GM19463 (cell line): Measurements from ENCODE around the gene RBP4.

Experiments used
- ATAC-seq: cut with Tn5 transposase; IDR thresholded peaks from one replicate; pipeline ENCODE4 v1.9.1; 2021; ENCODE audit warnings: mild to moderate bottlenecking, moderate library complexity; ENCODE audit not compliant: unreplicated experiment

The RBP4 gene

DNA sequence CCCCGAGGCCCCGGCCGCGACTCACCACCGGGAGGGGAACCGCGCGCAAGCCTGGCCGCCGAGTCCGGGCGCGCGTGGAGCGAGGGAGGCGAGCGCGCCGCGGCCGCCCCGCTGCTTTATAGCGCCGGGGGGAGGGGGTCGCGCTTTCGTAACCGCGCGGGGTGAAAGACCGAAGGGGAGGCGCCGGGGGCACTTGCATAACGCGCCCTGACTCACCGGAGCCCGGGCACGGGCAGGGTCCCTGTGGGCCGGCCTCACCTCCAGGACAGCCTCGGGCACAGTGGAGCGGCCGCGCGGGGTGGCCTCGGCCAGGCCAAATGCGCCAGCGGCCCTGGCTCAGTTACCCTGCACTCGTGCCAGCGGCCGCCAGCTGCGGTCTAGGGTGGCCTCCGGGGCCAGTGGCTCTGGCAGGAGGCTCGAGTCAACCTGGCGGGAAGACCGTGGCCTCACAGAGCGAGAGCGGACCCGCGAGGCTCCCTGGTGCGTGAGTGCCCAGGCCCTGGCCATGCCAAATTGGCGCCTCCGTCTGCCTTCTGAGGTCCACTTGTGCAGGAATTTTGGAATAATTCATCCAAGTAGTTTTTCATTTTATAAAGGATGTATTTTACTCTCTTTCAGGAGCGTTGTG is at the start of gene RBP4:
RBP4 (minus strand) TSS at position 90 of the 628 bp plus-strand sequence. CDS start 207 bp downstream, outside the sequence.
- no peak for ATAC-seq

DNA sequence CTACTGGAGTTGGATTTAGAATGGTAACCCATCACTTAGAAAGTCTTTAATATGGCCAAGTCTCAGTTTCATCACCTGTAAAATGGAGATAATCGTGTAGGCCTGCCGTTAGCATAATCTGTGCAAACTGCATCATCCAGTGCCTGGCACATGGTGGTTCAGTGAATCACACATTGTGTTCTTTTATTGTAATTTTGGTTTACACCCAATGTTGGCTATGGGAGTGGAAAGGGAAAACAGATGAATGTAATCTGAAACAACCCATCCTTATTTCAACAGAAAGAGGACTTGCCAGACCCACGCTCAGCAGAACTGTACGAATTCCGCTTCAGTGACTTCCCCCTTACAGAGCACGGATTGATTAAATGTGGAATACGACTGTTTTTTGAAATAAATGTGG is 38.8 kb upstream of the RBP4 start:
- ATAC-seq, result no peak

DNA sequence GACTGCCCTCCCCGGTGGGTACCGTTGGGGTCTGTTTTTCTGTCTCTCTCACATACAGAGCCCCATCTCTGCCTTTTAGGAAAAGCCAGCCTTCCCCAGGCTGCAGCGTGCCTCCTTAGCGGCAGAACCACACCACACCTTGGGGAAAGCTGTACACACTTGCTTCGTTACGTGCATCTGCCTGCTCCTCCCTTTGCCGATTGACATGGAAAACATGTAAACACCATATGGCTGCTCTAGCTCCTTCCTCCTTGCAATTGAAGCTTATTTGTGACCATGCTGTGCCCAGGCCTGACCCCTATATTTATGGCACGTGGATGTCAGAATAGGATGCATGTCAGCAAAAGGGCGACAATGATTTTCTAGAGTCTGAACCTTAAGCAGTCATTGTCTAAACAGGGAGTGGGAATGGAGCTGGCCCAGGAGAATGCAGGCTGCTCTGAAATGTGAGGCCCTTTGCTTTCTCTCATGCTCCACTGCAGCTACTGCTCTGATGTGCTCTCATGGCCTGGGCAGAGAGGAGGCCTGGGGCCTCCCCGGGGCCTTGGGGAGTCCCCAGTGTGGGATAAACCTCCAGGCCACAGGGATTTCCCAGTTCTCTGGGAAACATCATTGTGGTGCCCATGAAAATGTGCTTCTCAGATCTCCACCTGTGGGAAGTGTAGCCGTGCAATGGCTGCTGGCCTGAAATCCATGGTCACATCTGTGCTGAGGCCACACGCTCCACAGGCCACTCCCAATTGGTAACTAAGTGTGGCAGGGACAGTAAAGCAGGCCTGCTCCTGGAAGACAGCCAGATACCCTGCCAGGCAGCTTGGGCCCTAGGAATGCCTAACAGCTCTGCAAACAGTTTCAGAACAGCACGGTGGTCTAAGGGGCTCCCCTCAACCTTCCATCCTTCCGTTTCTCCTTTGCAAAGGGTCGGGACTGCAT is 29.9 kb upstream of the RBP4 start:
- no peak for ATAC-seq

DNA sequence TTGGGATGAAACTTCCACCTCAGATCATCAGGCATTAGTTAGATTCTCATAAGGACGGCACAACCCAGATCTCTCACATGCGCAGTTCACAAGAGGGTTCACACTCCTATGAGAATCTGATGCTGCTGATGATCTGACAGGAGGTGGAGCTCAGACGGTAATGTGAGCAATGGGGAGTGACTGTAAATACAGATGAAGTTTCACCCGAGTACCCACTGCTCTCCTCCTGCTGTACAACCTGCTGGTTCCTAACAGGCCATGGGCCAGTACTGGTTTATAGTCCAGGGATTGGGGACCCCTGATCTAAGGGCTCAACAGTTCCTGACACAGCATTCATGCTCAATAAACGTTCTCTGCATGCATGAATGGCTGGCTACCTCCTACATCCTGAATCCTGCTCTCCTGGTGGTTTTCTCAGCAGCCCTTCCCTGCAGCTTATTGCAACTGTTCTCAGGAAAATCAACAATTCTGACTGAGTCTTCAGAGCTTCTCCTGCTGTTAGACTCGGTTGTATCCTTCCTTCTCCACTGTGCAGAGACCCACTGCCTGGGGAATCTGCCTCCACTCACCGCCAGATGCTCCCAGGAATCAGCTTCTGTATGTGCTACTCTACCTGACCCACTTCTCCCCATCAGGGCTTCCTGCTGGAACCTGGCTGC is 28.7 kb upstream of the RBP4 start:
- ATAC-seq, result no peak

DNA sequence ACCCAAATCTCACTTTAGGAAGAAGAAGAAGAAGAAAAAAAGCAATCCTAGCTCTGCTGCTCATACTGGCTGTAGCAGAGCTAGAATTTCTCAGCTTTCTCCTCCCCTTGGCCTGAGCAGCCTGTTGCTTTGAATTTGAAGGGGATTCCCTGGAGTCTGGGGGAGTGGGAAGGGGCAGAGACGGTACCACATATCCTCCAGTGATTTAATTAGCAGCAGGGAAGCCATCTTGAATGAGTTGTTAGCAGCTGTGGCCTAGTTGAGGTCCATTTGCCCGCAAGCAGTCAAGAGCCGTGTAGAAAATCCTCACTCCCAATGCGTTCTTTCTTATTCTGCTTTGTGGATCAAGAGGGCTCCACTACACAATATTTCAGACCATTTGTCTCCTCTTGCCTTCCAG is 27.8 kb upstream of the RBP4 start:
- ATAC-seq, result no peak

DNA sequence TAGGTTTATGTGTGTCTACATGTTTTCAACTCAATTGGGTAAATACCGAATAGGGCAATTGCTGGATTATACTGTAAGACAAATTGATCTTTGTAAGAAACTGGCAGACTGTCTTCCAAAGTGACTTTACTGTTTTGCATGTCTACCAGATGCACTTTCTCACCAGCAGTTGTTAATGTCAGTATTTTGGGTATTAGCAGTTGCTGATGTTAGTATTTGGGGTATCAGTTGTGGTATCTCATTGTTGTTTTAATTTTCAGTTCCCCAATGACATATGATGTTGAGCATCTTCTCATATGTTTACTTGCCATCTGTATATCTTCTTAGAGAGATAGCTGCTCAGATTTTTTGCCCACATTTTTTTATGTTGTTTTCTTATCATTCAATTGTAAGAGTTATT is 21.9 kb upstream of the RBP4 start:
- no peak for ATAC-seq

DNA sequence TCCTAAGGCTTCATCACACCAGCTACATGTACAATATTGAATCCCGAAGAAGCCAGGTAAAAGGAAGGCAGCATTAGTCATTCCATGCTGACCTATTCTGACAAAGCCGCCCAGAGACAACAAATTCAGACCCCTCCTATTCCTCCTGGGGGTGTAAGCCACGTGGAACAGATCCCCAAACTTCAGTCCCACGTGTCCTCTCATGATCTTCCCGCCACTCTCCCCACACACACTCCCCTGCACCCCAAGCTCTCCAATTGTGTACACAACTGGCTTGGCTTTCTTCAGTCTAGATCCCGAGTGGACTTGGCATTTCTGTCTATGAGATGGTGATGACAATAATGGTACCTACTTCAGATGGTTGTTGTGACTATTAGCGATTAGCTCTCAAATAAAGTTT is 19.9 kb upstream of the RBP4 start:
- ATAC-seq, result no peak

DNA sequence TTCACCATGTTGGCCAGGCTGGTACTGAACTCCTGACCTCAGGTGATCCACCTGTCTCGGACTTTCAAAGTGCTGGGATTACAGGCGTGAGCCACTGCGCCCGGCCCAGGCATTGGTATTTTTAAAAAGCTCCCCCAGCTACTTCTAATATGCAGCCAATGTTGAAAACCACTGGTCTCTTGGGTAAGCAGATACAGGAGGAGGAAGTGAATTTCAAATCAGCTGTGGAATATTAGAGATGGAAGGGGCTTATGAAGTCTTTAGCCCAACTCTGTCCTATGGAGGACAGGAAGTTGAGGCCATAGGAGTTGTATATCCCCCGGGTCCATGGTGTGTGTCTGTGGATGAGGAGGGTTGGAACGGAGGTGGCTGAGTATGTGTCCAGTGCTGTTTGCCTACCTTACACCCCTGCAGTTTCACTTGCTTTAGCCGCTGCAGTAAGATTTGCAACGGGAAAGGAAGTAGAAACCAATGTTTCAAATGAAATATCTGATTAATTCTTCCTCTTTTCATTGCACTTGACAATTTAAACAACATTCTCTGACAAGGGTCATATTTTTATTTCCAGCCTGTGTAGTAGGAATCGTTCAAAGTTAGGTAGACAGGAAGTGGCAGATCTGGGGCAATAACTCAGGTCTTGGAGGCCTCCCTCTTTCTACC is 14.7 kb upstream of the RBP4 start:
- no peak for ATAC-seq

DNA sequence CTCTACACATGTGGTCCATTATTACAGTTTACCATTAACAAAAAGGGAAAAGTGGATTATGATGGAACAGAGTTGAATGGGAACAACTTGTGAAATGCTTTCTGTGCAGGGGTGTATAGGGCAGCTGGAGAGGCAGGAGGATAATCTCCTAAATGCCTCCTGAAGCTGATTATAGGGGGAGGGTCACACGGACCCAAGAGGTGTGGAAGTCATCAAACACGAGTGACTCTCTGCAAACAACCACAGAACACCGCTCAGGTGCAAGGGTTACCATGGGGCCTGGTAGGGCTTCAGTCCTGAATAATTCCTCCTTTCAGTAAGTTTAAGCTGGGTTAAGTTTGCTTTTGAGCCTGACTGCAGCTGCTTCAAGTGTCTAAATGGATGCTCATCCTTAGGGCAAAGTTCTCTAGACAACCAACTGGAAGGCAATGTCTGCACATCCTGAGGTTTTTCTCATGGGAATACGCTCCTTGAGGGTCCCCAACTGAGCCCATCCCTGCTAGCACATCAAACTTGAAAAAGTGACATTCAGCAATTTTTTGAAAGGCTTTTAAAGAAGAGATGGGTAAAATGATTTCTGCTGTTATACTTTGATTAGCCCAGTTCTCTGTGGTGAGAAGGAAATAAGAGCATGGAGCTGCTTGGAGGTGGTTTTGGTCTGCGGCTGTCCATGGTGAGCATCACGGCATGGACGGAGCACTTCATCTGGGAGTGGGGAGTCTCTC is 13.2 kb upstream of the RBP4 start:
- ATAC-seq, result no peak

DNA sequence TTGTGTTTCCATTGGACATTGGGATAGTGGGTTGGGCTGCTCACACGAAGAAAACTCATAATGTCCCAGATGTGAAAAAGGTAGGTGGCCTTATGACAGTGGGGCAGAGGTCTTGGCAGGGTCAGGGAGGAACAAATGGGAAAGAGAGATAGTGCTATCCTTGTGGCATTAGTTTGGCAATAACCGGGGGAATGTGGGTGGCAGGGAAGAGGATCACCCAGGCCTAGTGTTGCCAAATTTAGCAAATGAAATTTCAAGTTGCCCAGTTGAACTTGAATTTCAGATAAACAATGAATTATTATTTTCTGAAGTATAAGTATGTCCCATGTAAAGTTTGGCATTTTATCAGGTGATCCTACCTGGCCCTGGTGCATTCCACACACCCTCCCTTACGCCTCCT is 12.1 kb upstream of the RBP4 start:
- no peak for ATAC-seq

DNA sequence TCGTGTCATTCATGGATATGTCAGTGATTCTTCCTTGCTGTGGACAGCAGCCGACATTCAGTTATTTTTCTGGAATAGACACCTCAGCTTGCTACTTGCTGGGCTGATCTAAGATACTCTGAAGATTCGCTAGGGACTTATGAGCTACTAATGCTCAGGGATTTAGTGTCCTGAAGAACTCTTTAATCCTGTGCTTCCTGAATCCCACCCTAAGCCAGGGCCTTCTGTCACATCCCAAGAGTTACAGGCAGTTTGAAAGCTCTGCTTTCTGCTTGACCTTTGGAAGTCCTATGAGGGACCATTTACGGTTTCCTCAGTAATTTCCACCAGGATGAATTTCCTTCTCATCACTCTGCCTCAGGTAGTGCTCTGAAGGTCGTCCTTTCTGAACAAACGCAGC is 11.3 kb upstream of the RBP4 start, which contains the start of gene PDE6C:
PDE6C (plus strand) TSS at position 227 of the 400 bp plus-strand sequence. CDS start 189 bp downstream, outside the sequence.
- ATAC-seq, result no peak

DNA sequence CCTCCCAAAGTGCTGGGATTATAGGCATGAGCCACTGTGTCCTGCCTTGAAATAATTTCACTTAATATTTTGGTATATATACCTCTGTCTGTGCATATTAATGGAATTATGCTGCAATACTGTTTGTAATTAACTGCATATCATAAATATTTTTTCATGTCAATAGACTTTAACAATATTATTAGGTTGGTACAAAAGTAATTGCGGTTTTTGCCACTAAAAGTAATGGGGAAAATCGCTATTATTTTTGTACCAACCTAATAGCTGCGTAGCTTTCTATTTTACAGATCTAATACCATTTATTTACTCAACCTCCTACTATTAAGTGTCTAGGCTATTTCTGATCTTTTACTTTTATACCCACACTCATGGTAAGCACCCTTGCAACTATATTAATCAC is 7.4 kb upstream of the RBP4 start:
- ATAC-seq, result no peak

DNA sequence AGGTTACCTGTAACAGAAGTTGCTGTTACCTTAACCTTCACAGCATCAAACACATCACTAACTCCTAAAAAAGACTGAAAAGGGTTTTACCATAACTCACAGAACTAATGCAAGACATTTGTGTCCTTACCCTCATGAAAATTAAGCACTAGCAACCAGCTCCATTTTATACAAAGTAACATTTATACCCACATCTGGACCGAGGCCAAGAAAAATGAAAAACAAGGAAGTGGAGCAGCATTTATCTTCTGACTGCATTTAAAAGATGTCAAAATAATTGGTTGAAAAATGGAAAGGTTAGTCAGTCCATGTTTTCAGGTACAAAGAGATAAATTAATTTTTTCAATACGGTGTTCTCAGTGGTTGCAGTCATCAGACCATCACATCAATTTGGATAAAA is 3.1 kb upstream of the RBP4 start:
- ATAC-seq, result no peak

DNA sequence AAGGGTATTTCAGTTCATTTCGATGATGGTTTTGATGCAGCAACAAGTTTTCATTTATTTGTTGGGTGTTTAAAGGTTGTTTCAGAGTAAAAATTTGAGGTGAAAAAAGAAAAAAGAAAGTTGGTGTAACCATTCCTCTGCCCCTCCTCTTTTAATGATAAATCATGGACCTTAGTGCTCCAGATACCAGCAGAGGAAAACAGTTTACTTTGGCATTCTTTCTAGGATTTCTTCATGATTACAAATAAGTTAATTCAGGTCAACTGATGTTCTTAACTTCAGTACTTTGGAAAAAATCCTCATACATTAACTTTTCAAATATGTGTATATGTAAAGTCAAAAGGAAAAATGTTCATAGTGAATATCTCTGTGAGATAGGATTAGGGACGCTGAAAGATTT is 2.0 kb upstream of the RBP4 start:
- ATAC-seq, result no peak

DNA sequence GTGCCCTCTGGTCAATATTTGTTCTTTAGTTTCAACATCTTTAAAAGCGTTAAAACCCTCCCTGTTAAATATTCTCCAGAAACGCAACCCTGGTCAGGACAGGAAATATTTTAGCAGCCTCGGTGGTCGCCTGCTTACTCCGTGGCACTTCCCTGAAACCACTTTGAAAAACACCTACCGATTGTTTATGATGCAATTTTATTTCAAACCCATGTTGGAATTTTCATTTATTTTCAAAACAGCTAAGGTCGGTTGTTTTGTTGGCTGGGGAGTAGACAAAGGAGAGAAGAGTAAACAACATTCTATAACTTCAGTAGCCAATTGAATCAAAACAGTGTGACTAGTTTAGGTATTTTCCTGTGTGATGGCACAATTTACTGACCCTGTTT is 733 bp upstream of the RBP4 start:
- ATAC-seq, result no peak

DNA sequence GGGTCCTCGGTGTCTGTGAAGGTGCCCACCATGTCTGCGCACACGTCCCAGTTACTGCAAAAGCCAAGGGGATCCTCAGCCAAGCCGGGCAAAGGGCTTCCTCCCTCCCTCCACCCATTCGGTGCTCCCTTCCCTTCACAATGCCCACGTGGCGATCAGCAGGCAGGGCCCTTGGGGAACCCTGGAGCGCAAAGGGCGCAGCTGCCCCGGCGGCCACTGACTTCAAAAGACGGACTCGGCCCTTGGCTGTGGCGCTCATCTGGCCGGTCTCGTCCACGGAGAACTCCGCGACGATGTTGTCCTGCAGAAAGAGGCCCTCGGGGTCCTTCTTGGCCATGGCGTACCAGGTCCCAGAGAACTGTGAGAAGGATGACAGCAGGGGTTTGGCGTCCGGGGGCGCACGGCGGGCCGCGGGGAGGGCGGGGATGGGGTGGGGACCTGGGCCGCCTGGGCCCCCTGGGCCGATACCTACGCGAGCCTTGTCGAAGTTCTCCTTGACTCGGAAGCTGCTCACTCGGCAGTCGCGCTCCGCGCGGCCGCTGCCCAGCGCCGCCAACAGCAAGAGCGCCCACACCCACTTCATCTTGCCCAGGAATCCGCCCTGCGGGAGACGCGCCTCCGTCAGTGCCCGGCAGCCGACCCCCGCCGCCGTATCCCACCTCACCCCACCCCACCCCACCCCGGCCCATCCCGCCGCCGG is 439 bp downstream of the RBP4 start:
- ATAC-seq, result no peak

DNA sequence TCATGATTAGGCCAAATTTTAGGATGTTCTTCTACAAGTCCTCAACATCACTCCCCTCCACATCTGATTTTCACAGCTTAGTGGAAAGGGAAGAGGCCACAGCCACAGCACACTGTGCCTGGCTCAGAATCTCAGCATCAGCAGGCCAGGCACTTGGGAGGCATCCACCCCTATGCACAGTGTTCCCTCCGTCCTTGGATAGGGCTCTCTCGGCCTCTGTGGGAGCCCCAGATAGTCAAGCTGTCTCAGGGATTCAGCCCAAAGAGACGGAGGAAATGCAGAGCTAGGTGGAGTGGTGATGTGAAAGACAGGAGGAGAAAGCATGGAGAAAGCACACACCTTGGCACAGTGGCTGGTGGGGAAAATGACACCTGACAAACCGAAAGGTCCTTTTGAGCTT is 1.3 kb downstream of the RBP4 start:
- no peak for ATAC-seq

DNA sequence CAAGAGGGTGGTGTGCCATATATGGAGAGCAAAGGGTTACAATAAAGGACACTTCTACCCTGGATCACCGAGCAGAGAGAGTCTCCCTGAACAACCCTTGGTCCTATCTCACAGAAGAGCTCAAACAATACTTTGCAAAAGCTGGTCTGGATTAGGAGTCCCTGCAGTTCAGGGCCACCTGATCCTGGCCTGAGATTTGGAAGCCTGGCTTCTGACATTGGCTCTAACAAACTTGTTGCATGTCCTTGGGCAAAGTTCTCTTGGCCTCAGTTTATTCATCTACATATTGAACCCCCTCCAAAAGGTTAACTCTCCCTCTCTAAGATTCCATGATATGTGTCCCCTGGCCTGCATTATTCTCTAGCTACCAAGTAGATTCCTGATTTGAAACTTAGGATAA is 1.7 kb downstream of the RBP4 start:
- no peak for ATAC-seq

DNA sequence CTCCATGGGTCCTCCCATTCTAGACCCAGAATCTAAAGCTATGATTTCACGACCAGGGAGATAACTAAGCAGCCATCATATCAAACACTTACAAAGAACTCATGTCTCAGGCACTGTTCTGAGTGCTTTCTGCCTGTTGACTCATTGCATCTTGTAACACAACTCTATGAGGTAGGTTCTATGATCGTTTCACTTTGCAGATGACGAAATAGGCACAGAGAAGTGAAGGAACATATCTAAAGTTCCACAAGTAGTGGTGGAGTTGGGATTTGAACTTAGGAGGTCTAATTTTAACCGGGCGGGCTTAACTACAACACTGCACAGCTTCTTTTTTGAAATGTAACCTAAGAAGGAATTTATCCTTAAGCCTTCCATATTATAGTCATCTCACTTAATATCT is 2.9 kb downstream of the RBP4 start:
- no peak for ATAC-seq

DNA sequence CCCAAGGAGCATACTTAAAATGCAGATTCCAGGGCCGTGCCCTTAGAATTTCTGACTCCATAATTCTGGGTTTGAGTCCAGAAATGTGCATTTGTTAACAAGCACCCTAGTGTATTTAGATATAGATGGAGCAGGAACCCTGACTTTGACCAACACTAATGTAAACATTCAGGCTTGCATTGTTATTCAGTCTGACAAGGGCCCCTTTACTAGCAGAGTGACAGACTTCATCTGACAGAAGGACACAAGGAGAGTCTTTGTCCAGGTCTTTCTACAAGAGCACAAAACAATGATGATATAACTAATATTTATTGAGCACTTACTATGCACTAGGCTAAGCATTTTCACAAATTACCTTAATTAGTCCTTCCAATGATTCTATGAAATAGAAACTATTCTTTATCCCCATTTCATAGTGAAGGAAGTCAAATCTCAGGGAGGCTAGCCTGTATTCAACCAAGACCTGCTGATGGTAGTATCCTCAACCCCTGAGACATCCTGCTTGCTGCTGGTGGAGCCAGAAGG is 3.9 kb downstream of the RBP4 start:
- no peak for ATAC-seq
